OCI-M2 (cell line): Measurements from ENCODE around the gene MTARC1.

Source experiments
- DNase-seq: peaks from one replicate; lab custom pipeline; 2025; ENCODE audit not compliant: unreplicated experiment; lab: John Stamatoyannopoulos, UW

MTARC1 gene

DNA sequence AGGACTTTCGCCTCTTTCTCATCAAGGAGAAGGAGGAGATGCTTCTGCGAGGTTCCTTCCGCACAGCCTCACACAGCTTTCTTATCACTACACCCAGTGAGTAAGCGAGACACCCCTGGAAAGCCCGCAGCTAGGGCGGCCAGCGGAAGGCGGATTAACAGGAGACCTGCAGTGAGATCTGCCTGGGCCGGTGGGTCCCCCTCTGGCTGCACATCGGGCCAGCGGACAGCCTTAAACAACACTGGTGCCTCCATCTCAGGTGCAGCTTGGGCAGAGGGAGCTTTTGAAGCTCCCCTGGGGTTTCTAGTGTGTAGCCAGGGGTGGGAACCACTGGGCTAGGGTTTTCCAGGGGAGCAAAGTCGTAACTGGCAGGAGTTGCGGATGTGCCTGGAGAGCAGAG lies 17.5 kb upstream of the MTARC1 start:
- no peak for DNase-seq

DNA sequence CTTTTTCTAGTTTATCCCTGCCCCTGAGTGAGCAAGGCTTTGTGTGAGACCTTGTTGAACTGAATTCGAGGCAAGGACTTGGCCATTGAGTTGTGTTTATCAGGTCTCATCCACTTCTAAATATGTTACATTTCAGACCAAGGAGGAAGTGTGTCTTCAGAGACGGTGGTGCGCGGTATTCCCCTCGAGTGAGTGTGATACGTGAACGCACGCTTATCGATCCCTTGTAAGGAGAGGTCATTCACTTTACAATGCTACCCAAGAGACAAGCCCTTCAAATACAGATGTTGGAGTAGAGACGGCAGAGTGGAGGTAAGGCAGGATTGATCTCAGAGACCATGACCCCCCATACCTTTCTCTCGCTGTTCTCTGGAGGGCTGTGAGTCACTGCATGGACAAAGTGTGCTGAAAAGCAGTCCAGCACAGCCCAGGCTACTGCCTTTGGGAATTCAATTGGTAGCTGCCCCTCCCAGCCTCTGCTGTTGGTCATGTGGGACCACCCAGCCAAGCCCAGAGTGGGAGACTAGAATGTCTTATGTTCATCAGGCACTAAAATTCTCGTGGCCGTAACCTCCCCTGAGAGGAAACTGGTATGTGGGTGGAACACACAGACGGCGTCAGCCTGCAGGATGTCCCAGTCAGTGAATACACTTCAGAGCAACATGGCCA lies 16.3 kb upstream of the MTARC1 start:
- DNase-seq = no peak

DNA sequence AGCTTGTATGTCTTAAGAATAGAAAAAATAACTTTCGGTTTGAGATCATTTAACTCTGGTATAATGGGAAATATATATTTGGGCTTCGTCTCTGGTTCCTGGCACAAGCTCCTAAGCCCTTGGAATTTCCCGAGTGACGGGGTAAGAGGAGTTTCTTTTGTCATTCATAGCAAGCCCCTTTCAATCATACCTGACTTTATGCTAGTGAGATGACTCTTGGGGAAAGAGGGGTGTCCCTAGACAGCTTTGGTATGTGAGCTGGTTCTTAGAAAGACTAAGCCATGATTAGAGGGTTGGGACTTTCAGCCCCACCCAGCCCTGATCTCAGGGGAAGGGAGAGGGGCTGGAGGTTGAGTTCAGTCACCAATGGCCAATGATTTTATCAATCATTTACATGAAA lies 13.9 kb upstream of the MTARC1 start:
- DNase-seq = no peak

DNA sequence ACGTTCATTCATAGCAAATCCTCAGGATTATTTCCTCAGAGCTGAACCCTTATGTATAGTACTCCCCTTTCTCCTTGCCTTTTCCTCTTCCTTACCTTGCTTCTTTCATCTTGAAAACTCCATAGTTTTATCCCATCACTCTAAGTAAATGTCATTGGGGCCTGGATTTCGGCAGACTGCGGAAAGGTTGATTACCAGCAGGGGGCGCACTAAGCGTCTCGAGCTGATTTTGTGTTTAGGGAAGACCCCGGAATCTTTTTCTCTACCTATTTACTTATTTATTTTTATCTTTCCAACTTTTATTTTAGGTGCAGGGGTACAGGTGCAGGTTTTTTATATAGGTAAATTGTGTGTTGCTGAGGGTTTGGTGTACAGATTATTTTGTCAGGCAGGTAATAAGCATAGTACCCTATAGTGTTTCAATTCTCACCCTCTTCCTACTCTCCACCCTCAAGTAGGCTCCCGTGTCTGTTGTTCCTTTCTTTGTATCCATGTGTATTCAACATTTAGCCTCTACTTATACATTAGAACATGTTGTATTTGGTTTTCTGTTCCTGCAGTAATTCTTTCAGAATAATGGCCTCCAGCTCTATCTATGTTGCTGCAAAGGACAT lies 11.4 kb upstream of the MTARC1 start:
- DNase-seq = no peak

DNA sequence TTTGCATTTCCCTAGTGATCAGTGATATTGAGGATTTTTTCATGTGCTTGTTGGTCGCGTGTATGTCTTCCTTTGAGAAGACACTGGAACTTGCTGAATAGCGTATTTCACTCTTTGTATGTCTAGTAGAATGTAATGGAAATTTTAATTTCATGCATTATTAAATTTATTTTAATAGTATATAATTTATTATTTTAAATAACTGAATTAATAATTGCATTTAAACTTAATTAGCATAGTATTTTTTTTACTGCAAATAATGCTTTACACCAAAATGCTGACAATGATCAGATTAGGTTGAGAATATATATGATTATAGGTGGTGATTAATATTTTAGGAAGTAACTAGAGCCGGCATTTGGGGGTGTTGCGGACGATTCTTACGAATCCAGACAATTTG lies 10.5 kb upstream of the MTARC1 start:
- no peak for DNase-seq

DNA sequence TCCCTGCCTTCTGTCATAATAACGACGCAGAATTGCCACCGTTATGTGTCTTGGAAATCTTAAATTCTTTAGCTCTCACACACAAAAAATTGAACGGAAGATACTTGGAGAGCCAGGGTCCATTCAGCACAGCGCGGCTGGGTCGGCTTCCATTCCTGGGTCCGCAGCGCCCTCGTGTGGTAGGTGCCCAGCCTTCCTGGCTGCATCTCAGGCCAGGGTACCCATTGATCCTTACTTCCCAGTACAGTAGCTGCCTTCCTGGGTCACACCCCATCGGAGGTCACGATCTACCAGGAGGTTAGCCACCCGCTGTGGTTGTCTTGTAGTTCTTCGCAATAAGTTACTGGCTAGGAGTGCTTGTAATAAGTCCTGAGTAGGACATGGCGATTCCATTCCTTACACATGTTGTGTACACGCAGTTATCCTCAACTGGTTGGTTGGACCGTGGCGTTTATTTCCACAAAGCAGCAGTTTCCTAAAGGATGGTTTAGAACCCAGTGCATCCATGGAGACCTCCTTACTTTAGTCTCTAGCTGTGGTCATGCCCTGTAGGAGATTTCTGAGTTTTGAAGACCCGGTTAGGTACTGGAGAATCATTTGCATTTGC lies 9.9 kb upstream of the MTARC1 start:
- peak; percentile 4 for DNase-seq

DNA sequence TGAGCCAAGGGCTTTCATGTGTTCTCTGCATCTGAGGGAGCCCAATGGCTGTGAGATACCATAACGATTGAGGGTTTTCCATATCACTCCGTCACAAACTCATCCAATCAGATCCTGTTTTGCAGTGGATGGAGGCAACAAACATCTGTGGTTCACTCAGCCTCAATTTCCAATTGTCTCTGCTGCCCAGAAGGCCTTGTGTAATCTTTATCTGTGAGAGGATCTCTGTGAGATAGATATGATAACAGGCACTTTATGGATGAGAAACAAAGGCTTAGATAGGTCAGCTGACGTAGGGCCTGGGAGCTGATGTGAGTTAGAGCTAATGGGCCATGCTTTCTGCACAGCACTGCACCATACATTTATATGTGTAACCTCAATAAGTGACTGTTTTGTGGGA lies 3.3 kb upstream of the MTARC1 start:
- no peak for DNase-seq

DNA sequence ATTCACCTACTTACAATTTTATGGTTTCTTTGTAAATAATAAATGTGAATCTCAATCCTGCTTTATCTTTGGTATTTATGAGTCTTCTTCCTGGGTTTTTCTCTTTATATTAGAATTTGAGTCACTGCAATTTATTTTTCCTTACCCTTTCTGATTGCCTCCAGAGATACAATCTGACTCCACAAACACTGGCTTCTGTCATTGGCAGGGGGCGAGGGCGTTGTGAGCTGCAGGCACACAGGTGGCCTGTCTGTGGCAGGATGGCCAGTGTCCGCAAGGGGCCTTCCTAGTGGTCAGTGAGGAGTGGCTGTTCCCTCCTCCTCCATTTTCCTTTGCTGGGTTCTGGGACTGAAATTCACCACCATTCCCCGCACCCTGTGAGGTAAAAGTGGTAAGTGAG lies 2.0 kb upstream of the MTARC1 start:
- no peak for DNase-seq

DNA sequence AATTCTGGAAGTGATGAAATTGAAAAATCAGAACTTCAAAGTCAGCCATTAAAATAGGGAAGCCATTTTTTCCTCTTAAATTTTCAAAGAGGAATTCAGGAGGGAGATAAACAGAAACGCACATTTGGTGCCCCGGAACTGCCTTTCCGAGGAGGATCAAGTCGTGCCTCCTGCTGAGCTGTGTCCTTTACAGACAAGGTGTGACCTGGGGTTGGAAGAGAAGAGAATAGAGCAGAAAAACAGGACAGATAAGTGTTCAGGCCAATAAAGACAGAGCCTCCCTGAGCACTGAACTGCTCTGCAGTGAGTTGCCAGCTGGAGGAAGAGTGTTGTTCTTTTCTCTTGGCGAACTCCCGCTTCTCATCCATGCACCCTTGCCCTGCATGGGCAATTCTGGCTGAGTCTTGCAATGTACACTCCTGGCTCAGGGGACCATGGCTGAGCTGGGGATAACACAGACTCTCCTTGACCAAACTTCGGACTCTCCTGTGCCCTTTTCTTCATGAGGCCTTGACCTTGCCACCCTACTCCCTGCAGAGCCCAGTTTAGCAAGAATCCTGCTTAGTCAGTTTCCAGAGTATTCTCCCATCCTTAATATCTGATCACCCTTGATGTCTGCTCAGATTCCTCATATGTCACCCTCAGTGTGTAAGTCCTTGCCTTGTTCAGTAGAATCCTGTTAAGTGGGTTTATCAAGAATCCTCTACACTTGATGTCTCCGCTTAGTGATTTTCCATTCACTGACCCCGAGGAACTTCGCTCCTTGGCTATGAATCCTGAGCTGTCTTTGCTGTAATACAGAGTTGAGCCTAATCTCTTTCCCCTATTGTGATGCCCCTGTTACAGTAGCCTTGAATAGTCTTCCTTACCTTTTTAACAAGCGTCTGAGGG lies 1.3 kb upstream of the MTARC1 start:
- no peak for DNase-seq

DNA sequence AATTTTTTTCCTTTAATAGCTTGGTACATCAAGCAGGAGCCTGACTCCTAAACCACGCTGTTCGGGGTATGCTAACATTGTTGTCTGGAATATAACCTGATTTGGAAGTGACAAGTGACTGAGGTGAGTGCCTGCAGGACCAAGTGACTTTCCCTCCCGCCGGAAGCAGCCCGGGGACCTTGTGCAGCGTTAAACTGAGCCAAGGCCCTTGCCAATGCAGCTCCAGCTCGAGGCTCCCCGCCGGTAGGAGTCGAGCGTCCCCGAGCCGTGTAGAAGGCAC lies 716 bp upstream of the MTARC1 start:
- no peak for DNase-seq

DNA sequence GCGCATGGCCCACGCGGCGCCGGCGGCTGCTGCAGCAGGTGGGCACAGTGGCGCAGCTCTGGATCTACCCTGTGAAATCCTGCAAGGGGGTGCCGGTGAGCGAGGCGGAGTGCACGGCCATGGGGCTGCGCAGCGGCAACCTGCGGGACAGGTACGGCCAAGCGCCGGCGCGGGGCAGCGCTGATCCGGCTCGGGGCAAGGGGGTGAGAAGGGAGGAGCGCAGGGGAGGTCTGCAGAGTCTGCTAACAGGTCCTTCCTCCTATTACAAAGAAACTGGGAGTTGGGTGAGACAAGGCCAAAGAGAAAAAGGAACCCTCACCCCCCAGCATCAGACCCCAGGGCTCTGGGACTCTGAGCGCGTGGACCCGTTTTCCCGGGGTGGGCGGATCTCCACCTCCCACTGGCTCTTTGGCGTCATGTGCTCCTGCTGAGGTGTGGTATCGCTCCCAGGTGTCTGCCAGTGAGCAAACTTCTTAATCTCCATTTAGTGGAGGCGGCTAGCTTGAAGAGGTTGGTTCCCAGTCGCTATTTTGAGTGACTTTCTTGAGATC lies 431 bp downstream of the MTARC1 start:
- no peak for DNase-seq

DNA sequence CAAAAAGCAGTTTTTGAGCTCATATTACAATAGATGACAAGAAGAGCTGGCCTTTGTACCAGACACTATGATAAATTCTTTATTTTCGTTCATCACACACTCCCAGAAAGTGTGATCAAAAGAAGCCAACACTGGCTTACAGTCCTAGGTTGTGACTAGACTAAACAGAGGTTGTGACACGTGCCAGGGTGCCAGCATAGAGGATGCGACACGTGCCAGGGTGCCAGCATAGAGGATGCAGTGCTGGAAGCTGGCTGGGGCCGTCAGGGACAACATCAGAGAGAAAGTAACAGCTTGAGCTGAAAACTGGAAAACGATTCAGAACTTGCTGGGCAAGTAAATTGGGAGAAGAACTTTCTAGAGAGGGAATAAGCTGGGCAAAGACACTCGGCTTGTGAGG lies 2.2 kb downstream of the MTARC1 start:
- no peak for DNase-seq

DNA sequence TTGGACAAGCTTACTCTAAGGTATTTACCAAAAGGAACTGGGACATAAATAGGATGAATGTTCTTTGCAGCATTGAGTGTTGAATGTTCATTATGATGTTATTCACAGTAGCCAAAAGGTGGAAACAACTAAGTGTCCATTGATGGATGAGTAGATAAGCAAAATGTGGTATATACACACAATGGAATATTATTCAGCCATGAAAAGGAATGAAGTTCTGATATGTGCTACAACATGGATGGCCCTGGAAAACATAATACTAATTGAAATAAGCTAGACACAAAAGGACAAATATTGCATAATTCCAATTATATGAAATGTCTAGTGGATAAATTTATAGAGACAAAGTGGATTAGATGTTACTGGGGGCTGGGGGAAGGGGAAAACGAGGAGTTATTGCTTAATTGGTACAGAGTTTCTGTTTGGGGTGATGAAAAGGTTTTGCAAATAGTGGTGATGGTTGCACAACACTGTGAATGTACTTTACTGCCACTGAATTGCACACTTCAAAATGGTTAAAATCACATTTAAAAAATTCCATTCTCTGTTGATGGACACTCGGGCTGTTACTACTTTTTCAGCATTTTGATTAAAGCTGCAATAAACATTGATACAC lies 2.9 kb downstream of the MTARC1 start:
- no peak for DNase-seq

DNA sequence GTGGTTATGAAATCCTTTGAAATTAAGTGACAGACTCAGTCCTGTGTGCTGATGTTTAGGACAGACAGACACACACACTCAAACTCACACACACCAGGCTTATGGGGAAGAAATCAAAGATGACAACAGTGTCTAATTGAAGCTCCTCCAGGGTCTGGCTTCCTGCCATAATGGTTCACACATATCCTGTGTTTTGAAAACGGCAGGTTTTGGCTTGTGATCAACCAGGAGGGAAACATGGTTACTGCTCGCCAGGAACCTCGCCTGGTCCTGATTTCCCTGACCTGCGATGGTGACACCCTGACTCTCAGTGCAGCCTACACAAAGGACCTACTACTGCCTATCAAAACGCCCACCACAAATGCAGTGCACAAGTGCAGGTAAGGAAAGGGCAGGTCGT lies 4.6 kb downstream of the MTARC1 start:
- no peak for DNase-seq

DNA sequence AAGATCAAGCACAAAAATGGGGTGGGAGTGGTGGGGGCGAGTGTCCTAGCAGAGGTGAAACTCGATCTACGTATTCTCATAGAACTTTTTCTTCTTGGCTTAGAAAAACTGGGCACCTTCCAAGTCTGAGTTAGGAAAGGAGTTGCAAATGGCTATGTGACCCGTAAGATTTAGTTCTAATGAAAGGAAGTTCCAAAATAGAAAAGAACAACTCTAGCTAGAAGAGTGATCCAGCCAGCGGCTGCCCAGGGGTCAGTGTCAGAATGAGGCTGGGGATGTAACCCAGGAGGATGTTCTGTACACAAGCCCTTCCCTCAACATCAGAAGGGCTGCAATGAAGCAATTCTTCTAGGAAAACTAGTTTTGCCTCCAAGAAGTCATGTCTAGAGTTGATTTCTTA lies 5.2 kb downstream of the MTARC1 start:
- no peak for DNase-seq

DNA sequence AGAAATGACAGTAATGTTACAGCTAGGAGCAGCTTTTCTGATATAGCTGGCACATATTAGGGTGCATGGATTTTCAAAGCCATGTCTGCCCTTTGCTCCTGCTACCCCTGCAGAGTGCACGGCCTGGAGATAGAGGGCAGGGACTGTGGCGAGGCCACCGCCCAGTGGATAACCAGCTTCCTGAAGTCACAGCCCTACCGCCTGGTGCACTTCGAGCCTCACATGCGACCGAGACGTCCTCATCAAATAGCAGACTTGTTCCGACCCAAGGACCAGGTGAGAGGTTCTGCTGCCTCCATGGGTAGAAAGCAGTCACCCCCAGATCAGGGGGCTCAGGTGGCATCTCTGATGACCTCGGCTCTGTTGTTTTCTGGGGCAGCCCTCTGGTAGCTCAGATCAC lies 9.8 kb downstream of the MTARC1 start:
- no peak for DNase-seq

DNA sequence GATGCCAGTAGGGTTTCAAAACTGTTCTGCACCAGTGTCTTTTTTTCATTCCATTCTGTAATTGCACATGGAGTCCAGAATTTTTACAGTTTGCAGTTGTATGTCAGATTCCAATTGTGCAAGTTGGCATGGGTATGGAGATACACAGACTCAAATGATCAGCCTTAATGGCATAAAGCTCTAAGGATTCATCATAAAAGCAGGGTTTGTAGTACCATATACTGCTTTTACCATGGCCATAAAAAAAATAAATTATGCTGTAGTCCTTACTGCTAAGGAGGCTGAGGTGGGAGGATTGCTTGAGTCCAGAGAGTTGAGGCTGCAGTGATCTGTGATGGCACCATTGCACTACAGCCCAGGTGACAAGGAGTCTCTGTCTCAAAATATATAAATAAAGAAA lies 10.3 kb downstream of the MTARC1 start:
- DNase-seq = no peak

DNA sequence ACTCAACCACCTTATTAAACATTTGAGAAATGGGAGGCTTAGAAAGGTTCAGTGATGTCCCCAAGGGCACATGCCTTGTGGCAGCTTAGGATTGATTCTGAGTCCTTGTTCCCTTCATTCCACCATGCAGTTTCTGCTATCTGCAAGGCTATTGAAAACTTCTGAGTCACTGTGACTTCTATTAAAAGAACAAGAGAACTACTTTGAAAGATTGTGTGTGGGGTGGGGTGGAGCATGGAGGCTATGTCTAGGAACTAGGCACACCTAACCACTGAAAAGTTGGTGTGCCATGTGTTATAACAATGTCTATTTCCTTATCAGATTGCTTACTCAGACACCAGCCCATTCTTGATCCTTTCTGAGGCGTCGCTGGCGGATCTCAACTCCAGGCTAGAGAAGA lies 10.8 kb downstream of the MTARC1 start:
- no peak for DNase-seq

DNA sequence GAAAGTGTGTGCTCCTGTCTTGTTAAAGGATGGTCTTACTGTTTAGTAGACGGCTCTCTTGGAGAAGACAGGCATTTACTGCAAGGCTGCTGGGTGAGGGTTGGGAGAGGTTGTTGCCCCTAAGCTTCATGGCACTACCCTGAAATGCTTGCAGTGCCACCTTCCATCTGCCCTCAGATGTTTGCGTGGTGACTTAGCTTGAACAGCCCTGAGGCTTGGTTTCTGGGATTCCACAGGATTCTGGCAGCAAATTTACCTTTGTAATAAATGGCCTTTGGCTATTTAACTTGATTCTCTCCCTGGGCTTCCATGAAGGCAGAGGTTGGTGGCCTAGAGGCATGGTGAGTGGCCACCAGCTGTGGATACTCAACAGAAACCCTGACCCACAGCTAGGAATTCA lies 11.6 kb downstream of the MTARC1 start:
- no peak for DNase-seq

DNA sequence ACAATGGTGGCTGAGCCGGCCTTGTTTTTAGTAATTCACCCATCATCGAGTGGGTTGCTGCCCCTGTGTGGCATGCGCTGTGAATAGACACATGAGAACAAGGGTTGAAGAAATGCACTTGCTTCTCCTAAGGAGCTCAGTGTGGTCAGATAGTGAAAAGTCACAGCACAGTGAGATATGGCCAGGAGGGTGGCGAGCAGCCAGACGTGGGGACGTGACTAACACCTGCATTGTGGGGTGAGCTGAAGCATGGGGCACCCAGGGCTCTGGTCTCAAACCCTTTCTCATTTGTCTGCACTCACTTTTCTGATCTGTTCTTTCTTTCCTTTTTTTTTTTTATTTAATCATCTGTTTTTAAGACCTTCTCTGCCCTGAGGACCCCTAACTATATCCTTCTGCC lies 13.5 kb downstream of the MTARC1 start:
- DNase-seq = no peak
